GM19023 (cell line): ENCODE data around the gene KHNYN.

Experiments used
- ATAC-seq: cut with Tn5 transposase; IDR thresholded peaks from one replicate; pipeline ENCODE4 v1.9.1; 2021; ENCODE audit warnings: mild to moderate bottlenecking, moderate library complexity; ENCODE audit not compliant: unreplicated experiment

The KHNYN gene

DNA sequence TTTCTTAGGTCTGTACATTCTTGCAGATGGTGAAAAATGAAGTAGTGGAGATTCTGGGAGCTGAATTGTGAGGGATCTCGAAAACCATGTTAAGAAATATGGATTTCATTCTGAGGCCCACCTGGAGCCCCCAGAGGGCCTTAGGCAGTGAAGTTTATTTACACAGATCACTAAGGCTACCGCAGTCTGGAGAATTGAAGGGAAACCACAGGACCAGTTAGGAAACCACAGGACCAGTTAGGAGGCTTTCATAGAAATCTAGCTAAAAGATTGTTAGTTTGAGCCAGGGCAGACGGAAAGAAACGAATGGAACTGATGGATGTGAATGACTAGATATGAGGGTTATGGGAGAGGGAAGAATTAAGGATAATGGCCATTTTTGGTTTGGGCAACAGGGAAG lies 7.5 kb upstream of the KHNYN start:
- ATAC-seq = no peak

DNA sequence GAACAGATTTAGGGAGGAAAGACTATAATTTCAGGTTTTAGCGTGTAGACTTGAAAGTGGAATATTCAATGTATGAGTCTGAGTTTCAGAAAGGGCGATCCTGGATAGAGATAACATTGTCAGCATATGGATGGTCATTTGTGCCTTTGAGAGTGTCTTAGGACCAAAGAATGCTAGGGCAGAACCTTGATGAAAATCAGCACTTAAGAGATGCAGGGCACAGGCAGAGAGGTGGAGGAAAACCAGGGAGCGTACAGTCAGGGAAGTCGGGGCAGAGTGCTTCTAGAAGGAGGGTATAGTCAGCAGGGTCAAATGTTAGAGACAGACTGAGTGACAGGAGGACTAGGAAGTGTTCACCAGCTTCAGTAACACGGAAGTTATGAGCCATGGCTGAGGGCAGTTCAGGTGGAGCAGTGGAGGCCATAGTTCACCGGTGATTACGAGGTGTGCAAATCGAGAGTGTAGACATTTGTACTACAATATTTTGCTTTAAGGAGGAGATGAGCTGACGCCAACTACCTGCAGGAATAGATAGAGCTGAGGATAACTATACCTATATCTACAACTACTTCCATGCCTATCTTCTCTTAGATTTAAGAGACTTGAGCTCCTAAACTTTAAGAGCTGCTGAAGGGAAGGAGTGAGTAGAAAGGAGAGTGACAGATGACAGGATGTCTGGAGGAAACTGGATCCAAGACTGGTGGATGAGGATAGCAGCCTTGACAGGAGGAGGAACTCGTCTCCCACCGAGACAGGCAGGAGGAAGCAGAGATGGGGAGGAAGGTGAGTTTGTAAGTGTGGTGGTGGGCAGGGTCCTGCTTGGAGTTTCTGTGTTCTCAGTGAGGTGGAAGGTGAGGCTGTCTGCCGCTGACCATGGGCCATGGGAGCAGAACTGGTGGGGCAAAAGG lies 6.8 kb upstream of the KHNYN start:
- no peak for ATAC-seq

DNA sequence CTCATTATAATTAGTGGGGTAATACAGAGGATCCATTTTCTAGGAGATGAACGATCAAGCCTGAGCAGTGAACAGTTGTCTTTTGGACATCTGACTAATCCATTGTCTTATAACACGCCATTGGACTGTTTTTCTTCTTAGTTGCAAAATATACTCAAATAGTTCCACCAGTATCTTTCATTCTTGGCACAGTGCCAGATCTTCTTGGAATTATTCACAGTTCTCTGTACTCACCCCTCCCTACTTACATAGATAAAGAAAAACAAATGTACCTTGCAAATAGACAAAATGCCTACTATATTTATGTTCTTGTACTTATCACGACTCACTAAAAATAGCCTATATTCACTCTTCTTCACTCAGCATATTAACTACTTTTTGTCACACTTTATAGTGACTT lies 4.0 kb upstream of the KHNYN start:
- ATAC-seq = no peak

DNA sequence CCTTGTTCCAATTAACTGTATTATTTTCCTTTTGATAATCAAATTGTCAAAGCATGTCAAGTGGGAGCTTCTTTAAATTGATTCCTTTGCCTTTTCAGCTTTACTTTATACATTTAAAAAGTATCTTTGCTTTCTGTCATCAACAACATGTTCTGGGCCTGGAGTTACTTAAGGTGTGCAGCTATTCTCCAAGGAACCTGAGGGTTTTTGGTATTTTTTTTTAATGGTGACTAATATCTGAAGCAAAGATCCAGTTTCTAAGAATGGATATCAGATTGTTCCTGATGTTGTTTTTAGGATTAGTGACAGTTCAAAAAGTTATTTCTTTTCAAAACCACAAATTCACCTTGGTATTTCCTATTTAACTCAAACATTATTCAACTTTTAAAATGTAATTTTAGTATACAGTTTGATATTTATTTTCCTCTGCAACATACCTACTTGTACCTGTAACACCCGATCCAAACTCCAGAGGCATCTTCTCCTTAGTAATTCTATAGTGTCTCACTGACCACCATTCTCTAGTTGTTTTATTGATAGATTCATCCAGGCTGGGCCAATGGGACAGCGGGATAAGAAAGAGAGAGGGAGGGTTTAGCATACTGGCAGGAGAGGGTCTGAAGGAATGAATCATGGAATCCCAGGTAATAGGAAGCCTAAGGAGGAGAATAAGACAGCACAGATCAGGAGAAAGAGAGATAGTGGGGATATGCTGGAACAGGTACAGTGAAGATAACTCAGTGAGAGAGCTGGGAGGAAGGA lies 3.4 kb upstream of the KHNYN start:
- no peak for ATAC-seq

DNA sequence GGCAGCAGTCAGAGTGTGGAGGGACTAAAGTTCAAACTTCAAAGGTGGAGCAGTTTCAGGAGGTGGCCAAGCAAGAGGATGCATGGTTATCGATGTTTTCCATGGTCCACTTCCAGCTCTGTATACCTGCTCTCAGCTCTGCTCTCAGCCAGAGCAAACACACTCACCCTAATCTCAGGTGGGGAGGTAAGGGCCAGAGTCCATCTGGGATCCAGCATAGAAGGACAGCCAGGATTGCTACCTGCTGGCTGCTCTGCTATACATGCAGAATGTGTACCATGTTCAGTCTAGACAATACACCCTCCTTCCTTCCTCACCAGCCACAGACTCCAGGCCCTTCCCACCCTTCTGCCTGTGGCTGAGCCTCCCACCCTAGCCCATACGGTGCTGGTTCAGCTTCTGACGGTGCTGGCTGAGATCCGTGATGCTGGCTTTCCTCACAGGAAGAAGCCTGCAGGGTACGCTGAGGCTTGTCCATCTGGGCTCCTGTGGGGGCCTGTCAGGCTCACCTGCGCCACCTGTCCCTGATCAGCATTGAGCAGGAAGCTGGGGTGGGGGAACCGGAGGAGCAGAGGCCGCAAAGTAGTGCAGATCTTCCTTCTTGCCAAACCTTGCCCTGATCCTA lies 2.7 kb upstream of the KHNYN start:
- no peak for ATAC-seq

DNA sequence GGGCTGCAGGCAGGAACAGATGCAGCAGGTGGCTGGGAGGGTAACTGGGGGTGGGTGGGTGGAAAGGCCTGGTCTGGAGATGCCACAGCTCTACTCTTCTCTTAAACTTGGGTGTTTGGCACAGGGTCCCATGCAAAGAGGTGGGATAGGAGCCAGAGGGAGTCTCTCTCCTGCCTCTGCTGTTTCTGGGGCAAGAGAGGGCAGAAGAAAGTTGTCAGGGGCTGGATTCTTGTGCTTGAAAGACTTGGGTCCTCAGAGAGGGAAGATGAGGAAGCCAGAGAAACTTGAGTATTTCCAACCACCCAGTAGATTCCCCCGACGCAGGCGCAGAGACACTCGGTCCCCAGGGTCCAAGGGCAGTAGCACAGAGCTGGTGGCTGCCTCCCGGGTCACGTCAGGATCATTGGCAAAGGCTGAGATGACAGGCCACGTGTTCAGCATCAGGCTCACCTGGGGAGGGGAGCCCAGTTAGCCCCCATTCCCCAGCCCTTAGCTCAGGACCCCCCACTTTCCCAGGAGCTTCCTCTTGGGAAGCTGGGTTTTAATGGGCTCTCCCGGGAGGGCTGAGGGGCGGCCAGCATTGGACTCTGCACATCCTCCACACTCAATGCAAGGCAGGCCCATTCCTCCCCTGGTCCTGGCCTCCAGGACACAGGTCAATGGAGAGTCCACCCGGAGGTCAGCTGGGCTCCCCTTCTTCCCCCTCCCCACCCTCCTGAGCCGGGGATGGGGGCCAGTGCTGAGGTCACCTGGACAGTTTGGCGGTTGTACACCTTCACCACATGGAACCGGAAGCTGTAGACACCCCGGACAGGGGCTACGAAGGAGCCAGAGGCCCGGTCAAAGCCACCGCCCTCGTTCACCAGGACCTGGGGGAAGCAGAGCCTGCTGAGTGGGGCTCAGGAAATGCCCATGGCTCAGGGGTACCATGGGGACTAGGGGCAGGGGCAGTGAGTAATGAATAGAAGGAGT lies 1.9 kb upstream of the KHNYN start:
- ATAC-seq = no peak

DNA sequence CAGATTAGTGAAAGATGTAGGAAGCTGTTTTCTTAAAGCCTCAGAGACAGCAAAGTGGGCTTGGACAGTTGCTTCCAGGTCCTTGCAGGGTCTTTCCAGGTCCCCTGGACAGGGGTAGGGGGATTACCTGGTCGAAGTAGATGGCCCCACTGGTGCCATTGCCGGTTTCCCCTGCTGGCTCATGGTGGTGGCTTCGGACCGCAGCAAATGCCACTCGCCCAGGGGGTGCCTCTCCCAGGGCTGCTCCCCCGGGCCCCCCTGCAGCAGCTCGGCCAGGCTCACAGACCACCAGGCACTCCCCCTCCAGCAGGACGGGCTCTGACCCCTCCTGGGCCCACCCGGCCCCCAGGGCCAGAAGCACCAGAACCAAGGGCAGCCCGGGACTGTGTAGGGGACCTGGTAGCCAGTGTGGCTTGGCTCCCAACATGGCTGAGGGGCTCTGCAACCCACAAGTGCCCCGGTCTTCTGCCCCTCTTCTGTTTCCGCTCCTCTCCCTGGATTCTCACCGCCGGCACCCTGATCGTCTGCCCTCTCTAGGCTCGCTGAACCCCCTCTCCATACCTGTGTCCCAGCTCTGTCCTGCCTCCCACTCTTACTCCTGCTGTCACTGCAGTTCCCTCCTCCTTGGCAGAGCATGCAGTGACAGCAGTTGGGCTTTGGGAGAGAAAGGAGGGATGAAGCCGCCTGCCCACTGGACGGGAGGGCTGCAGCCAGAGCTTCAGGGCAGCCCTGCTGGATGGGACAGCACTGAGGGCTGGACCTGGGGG lies 943 bp upstream of the KHNYN start:
- ATAC-seq = no peak

DNA sequence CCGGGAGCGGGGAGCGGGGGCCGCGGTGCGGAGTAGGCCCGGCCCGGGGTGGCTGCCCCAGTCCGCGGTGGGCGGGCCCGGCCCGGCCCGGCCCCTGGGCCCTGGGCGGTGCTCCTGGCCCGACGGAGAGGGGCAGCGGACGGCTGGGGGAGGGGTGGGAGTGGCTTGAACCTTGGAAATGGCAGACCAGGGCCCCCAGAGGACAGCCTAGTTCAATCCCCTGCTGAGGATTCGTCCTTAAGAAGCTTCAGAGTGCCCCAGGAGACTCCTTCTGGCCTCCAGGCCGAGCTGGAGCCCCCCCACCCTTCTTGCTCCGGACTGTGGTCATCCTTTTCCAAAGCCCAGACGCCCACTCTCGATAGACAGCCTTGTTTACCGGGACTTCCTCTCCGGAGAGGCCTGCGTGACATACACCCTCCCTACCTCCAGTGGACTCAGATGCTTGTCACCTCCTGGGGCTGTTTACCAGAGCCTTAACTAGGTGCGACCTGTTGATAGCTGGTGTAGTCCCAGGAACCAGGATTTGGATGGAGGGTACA lies 458 bp downstream of the KHNYN start:
- ATAC-seq = peak; percentile 68

DNA sequence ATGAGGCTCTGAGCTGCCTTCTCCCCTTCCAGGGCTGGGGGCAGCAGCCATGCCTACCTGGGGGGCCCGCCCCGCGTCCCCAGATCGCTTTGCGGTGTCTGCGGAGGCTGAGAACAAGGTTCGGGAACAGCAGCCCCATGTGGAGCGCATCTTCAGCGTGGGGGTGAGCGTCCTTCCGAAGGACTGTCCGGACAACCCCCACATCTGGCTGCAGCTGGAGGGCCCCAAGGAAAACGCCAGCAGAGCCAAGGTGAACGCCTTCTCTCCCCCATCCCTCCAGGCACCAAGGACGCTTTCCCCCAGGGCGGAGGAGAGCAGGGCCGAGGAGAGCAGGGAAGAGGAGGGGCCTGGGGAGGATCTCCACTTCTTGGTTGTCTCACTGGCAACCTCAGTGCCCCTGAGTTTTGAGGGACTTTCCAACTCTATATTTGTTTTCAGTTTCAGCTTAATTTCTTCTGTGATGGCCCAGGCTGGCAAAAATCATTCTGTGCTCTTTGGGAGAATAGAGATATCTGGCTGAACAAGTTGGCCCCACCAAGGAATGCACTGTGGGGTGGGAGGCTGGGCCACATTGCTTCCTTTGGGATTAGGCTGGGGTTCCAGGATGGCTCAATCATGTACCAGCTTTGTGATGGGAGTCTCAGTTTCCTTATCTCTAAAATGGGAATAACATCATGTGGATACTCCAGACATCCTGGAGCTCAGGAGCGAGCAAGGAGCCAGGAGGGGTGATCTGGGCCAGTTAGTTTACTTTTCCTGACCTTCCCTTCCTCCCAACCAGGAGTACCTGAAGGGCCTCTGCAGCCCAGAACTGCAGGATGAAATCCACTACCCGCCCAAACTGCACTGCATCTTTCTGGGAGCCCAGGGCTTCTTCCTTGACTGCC lies 1.2 kb downstream of the KHNYN start:
- ATAC-seq = peak; percentile 30

DNA sequence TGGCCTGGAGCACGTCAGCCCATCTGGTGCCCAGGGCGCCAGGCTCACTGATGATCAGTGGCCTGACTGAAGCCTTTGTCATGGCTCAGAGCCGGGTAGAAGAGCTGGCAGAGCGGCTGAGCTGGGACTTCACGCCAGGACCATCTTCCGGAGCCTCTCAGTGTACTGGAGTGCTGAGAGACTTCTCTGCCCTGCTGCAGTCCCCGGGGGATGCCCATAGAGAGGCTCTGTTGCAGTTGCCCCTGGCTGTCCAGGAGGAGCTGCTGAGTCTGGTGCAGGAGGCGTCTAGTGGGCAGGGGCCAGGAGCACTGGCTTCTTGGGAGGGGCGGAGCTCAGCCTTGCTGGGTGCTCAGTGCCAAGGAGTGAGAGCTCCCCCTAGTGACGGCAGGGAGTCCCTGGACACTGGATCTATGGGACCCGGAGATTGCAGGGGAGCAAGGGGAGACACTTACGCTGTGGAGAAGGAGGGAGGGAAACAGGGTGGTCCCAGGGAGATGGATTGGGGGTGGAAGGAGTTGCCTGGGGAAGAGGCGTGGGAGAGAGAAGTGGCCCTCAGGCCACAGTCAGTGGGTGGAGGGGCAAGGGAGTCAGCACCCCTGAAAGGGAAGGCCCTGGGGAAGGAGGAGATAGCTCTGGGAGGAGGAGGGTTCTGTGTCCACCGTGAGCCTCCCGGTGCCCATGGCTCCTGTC lies 2.0 kb downstream of the KHNYN start:
- ATAC-seq = peak; percentile 48

DNA sequence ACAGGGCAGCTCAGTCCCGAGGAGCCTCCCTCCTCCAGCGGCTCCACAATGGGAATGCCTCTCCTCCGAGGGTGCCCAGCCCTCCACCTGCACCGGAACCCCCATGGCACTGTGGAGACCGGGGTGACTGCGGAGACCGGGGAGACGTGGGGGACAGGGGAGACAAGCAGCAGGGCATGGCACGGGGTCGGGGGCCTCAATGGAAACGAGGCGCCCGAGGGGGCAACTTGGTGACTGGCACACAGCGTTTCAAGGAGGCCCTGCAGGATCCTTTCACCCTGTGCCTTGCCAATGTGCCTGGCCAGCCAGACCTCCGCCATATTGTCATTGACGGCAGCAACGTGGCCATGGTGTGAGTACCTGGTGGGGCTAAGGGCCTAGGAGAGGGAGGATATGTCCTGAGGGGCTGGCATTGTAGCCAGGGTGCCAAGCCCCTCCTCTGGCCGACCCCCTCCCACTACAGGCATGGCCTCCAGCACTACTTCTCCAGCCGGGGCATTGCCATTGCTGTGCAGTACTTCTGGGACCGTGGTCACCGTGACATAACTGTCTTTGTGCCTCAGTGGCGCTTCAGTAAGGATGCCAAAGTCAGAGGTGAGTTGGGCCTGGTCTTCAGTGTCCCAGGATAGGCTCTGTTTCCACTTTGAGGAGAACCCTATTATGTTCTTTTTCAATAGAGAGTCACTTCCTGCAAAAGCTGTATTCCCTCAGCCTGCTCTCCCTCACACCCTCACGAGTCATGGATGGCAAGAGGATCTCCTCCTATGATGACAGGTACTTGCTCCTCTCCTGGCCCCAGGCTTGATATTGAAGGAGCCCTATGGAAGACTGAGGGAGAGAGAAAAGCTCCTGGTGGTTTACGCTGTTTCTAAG lies 2.7 kb downstream of the KHNYN start:
- ATAC-seq = no peak

DNA sequence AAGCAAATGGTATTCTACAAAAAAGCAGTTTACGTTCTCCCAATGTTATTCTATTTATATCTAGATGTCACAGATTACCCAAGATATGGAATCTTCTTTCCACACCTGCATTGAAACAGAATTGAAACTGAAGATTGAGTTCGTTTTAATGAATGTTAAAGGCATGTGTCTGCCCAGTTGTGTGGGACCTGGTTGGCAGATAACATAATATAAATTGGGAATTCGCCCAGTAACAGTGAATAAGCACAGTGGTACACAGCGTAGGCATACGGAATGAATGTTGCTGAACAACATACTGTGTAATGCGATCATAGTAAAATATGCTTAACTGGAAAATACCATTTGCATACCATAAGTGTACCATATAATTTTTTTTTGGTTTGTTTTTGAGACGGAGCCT lies 4.3 kb downstream of the KHNYN start:
- no peak for ATAC-seq

DNA sequence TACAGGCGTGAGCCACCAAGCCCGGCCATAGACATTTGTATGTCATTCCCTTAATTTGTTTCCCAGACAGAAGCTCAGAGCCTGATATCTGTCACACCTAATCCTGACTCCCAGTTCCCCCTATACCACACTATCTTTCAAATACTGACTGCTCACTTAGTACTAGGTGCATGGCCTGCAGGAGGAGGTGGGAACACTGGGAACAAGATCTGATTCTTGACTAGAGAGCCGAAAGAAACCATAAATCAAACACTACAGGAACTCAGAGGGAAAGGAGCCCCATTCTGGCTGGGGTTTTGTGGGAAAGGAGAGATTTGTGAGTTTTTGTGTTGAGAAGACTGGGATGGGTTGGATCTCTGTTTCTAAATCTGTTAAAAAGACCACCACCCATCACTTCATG lies 4.9 kb downstream of the KHNYN start:
- no peak for ATAC-seq

DNA sequence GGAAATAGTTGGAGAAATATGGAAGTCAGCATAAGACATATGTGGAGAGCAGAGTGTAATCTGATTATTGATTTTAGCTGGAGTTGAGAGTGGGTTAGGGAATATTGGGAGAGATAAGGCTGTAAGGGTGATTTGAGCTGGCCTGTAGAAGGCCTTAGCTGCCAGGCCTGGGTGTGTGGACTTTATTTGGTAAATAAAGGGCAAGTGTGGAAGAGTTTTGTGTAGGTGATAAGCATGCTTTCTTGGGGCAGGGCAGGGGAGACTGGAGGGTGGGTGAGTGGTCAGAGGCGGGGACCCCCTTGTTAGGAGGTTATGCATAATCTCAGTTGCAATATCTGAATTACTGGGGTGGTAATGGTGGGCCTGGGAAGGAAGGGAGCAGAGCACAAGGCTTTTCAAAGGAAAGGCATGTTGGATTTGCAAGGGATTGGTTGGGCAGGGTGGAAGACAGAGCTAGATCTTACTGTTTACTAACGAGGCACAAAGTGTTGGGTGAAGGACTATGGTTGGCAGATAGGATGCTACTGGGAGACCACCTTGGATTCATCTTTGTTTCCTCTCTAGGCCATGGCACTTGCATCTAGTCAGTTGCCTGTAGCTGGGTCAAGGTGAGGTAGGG lies 5.5 kb downstream of the KHNYN start:
- ATAC-seq = no peak

DNA sequence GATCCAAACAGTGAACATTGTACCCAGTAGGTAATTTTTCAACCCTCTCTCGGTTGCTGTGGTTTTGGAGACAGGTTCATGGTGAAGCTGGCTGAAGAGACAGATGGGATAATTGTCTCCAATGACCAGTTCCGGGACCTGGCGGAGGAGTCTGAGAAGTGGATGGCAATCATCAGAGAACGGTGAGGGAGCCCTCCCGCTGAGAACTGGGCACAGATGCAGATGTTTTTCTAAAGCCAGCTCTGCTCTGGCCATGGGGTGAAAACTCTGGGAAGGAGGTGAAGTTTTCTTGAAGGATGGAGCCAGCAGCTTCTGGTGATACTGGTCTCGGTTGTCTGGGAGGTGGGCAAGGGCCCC lies 6.2 kb downstream of the KHNYN start:
- no peak for ATAC-seq

DNA sequence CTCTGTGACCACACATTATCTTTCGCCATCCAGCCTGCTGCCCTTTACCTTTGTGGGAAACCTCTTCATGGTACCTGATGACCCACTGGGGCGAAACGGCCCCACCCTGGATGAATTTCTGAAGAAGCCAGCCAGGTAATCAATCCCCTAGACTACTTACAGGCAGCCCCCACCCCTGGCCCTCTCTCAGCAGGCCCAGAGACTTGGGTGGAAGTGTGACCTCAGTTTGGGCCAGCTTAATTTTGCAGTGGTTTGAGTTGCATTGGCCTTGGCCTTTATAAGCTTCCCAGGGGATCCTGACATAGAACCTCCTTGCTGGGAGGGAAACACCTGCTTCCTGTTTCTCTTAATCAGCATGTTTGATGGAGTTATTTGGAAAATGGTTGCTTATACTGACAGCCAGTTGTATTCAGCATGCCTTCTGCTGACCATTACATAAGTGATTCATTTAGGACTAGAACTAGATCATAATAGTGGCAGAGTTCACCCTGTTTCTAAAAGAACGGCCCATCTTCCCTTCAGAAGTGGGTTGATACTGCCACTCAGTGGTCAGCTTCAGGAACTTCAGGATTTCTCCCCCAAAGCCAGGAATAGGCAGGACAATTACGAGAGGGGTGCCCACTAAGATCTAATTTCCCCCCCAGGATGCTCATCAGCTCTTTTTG lies 6.7 kb downstream of the KHNYN start:
- no peak for ATAC-seq
